PC-9 (cell line): ENCODE results near the gene KIF5B.

Experiments used
- EZH2 ChIP-seq: fragments of 200-600 bp; sonication (generic); IDR thresholded peaks from 2 replicates; pipeline ENCODE4 v1.8.0; 2017; ENCODE audit warnings: antibody characterized with exemption, low read depth
- TF ChIP-seq, protein P1 (sequence below): fragments of 200-600 bp; sonication (generic); conservative IDR thresholded peaks from 2 replicates; pipeline ENCODE4 v1.6.1; 2017; ENCODE audit warnings: mixed run types, antibody characterized with exemption, mild to moderate bottlenecking, moderate library complexity

DNA sequence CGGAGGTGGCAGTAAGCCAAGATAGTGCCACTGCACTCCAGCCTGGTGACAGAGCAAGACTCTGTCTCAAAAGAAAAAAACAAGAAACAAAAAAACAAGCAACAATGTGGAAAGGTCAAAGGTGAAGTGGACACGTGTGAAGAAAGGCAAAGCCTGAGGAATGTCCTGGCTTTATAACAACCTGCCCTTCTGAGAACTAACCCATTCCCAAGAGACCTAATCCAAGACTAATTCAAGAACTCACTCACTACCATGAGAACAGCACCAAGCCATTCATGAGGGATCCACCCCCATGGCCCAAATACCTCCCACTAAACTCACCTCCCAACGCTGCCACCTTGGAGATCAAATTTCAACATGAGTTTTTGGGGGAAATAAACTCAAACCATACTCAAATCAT is 47.5 kb upstream of the KIF5B start:
- TF ChIP-seq, protein P1, sequence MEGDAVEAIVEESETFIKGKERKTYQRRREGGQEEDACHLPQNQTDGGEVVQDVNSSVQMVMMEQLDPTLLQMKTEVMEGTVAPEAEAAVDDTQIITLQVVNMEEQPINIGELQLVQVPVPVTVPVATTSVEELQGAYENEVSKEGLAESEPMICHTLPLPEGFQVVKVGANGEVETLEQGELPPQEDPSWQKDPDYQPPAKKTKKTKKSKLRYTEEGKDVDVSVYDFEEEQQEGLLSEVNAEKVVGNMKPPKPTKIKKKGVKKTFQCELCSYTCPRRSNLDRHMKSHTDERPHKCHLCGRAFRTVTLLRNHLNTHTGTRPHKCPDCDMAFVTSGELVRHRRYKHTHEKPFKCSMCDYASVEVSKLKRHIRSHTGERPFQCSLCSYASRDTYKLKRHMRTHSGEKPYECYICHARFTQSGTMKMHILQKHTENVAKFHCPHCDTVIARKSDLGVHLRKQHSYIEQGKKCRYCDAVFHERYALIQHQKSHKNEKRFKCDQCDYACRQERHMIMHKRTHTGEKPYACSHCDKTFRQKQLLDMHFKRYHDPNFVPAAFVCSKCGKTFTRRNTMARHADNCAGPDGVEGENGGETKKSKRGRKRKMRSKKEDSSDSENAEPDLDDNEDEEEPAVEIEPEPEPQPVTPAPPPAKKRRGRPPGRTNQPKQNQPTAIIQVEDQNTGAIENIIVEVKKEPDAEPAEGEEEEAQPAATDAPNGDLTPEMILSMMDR = no peak
- TF ChIP-seq EZH2 = no peak
